Measurements from ENCODE around the gene MIF4GD. TPM values are rescaled to one million over a fixed set of nuclear protein-coding genes. Genes with fewer than 3 reads are reported as not detected.
A peak's percentile ranks its signal among the peaks of the same experiment; 100 is the strongest.

MIF4GD gene
- total and polyA plus RNA-seq, 7 experiments from 2014 or later = 26.9 to 90.0 (median 37.1) TPM

- Histone ChIP-seq H3K36me3 (ENCODE audit: control insufficient read depth in 2 of 3, insufficient read depth in 3 of 3, low read length in 3 of 3) (peaks cover 0 to 32% (median 10%) of the 10 kb centered on the region in 3 experiments), H3K9me3 (ENCODE audit: control insufficient read depth in 2 of 3, low read length in 3 of 3) (no peaks in the 10 kb centered on the region), H3K4me1 (ENCODE audit: control insufficient read depth in 2 of 2, insufficient read depth in 2 of 2, low read length in 2 of 2) (peaks cover 15 to 24% of the 10 kb centered on the region in 2 donors), H3K4me3 (ENCODE audit: low read length) (peak overlapping the region; percentile 95), H3K27ac (ENCODE audit: low read depth, low read length) (peak overlapping the region; percentile 98), H3K27me3 (ENCODE audit: control insufficient read depth in 2 of 2, insufficient read depth in 2 of 2, low read length in 2 of 2) (no peaks in the 10 kb centered on the region)
- POLR2A ChIA-PET = interaction anchor here (0.6 to 7.2 kb wide), 33 partner anchors 8 to 585 kb away, joined by 3 to 132 read pairs (median 4); partner anchors contain the start of genes FDXR, GGA3, GRB2 and LLGL2
- Mint-ChIP-seq H3K36me3 (peaks cover 0 to 15% (median 0%) of the 10 kb centered on the region in 5 donors), H3K9me3 (no peaks in the 10 kb centered on the region), H3K27me3 (no peaks in the 10 kb centered on the region), H3K4me3 (peak overlapping the region; percentile 70 to 88 (median 84)), H3K27ac (peak overlapping the region; percentile 71 to 88 (median 78)), H3K4me1 (peaks cover 5 to 41% (median 33%) of the 10 kb centered on the region in 7 donors)
- CTCF ChIA-PET = interaction anchor here (0.7 to 2.5 kb wide), 10 partner anchors 9 to 479 kb away, joined by 3 to 26 read pairs (median 4); partner anchors contain the start of genes GGA3, GRB2, MRPS7 and SLC25A19
- DNase-seq (peak in 6 of 9 donors; percentile 5 to 83 (median 30)), ATAC-seq (peak; percentile 34)
- intact Hi-C loops (cut with micrococcal nuclease) = loop anchor here (1.0 to 10.0 kb wide), 4 partner anchors 53 to 704 kb away; partner anchors contain the start of genes ACOX1 (in 1 of the 2), CASKIN2 (in 1 of the 2), GRB2 (in 1 of the 2) and TEN1 (in 1 of the 2)
Measured at GRCh38 chr17:75270218-75270965, 639 bp downstream of the MIF4GD start.

- POLR2A ChIA-PET = interaction anchor here (0.7 to 7.2 kb wide), 13 partner anchors 8 to 585 kb away, joined by 3 to 132 read pairs (median 5); partner anchors contain the start of genes FDXR, GGA3, GRB2 and MRPS7
Measured at GRCh38 chr17:75269844-75270217, 1.2 kb downstream of the MIF4GD start.

GRCh38 chr17:75267411-75268232 is 3.4 kb downstream of the MIF4GD start:
- Mint-ChIP-seq H3K36me3 (peaks cover 0 to 11% (median 0%) of the 10 kb centered on the region in 5 donors), H3K4me1 (peaks cover 5 to 31% (median 28%) of the 10 kb centered on the region in 7 donors), H3K27me3 (no peaks in the 10 kb centered on the region), H3K27ac (peak overlapping the region in 5 of 9 donors; percentile 17 to 78 (median 45)), H3K9me3 (no peaks in the 10 kb centered on the region), H3K4me3 (peak overlapping the region in 3 of 10 donors; percentile 6 to 34 (median 12))
- ChIA-PET CTCF (interaction anchor here (0.5 kb wide), 1 partner anchor 22 kb away, joined by 3 read pairs; the partner anchor contains the start of gene SLC25A19), POLR2A (interaction anchor here (2.0 kb wide), 1 partner anchor 22 kb away, joined by 10 read pairs; the partner anchor contains the start of gene SLC25A19)
- H3K9me3 ChIP-seq (ENCODE audit: control insufficient read depth in 2 of 3, low read length in 3 of 3) = no peaks in the 10 kb centered on the region
- H3K4me1 ChIP-seq (ENCODE audit: control insufficient read depth in 2 of 2, insufficient read depth in 2 of 2, low read length in 2 of 2) = peaks cover 18% of the 10 kb centered on the region in 2 donors
- DNase-seq = no peak
- ATAC-seq = no peak
- peaks cover 0 to 50% (median 12%) of the 10 kb centered on the region in 3 experiments for H3K36me3 ChIP-seq (ENCODE audit: control insufficient read depth in 2 of 3, insufficient read depth in 3 of 3, low read length in 3 of 3)
- H3K27me3 ChIP-seq (ENCODE audit: control insufficient read depth in 2 of 2, insufficient read depth in 2 of 2, low read length in 2 of 2) = no peaks in the 10 kb centered on the region
- no peak overlapping the region for H3K27ac ChIP-seq (ENCODE audit: low read depth, low read length)
- H3K4me3 ChIP-seq (ENCODE audit: low read length) = no peak overlapping the region
- intact Hi-C loops (cut with micrococcal nuclease) = loop anchor here (10.0 kb wide), 2 partner anchors 283 to 317 kb away; partner anchors contain the start of genes CDR2L (in 1 of the 2) and MYO15B (in 1 of the 2)

More at GRCh38 chr17:75269844-75270217, 1.2 kb downstream of the MIF4GD start:
- Mint-ChIP-seq H3K4me3 (peak overlapping the region; percentile 70 to 88 (median 84)), H3K4me1 (peaks cover 5 to 41% (median 30%) of the 10 kb centered on the region in 7 donors), H3K27ac (peak overlapping the region; percentile 67 to 88 (median 78)), H3K27me3 (no peaks in the 10 kb centered on the region), H3K36me3 (peaks cover 0 to 12% (median 0%) of the 10 kb centered on the region in 5 donors), H3K9me3 (no peaks in the 10 kb centered on the region)
- peak overlapping the region; percentile 95 for H3K4me3 ChIP-seq (ENCODE audit: low read length)
- no peaks in the 10 kb centered on the region for H3K27me3 ChIP-seq (ENCODE audit: control insufficient read depth in 2 of 2, insufficient read depth in 2 of 2, low read length in 2 of 2)
- peaks cover 0 to 35% (median 12%) of the 10 kb centered on the region in 3 experiments for H3K36me3 ChIP-seq (ENCODE audit: control insufficient read depth in 2 of 3, insufficient read depth in 3 of 3, low read length in 3 of 3)
- H3K4me1 ChIP-seq (ENCODE audit: control insufficient read depth in 2 of 2, insufficient read depth in 2 of 2, low read length in 2 of 2) = peaks cover 15 to 24% of the 10 kb centered on the region in 2 donors
- intact Hi-C loops (cut with micrococcal nuclease) = loop anchor here (1.0 to 10.0 kb wide), 6 partner anchors 53 to 705 kb away; partner anchors contain the start of genes ACOX1 (in 1 of the 2), CASKIN2 (in 1 of the 2), CDR2L (in 1 of the 2) and GRB2 (in 1 of the 2)
- H3K9me3 ChIP-seq (ENCODE audit: control insufficient read depth in 2 of 3, low read length in 3 of 3) = no peaks in the 10 kb centered on the region
- DNase-seq (no peak), ATAC-seq (no peak)
- peak overlapping the region; percentile 98 for H3K27ac ChIP-seq (ENCODE audit: low read depth, low read length)
- CTCF ChIA-PET = interaction anchor here (0.7 to 2.5 kb wide), 4 partner anchors 9 to 156 kb away, joined by 3 to 26 read pairs (median 4); partner anchors contain the start of genes GGA3, GRB2, MRPS7 and SLC25A19

- no peaks in the 10 kb centered on the region for H3K27me3 ChIP-seq (ENCODE audit: control insufficient read depth in 2 of 2, insufficient read depth in 2 of 2, low read length in 2 of 2)
- H3K4me1 ChIP-seq (ENCODE audit: control insufficient read depth in 2 of 2, insufficient read depth in 2 of 2, low read length in 2 of 2) = peaks cover 16 to 20% of the 10 kb centered on the region in 2 donors
- Mint-ChIP-seq H3K27ac (peak overlapping the region in 3 of 9 donors; percentile 8 to 78 (median 45)), H3K4me1 (peaks cover 5 to 34% (median 31%) of the 10 kb centered on the region in 7 donors), H3K36me3 (peaks cover 0 to 13% (median 0%) of the 10 kb centered on the region in 5 donors), H3K27me3 (no peaks in the 10 kb centered on the region), H3K4me3 (peak overlapping the region in 1 of 10 donors; percentile 51), H3K9me3 (no peaks in the 10 kb centered on the region)
- intact Hi-C loops (cut with micrococcal nuclease) = loop anchor here (10.0 kb wide), 2 partner anchors 282 to 318 kb away; partner anchors contain the start of genes CDR2L (in 1 of the 2) and MYO15B (in 1 of the 2)
- H3K27ac ChIP-seq (ENCODE audit: low read depth, low read length) = no peak overlapping the region
- no peak overlapping the region for H3K4me3 ChIP-seq (ENCODE audit: low read length)
- no peak for DNase-seq
- POLR2A ChIA-PET = no interaction called here
- H3K9me3 ChIP-seq (ENCODE audit: control insufficient read depth in 2 of 3, low read length in 3 of 3) = no peaks in the 10 kb centered on the region
- H3K36me3 ChIP-seq (ENCODE audit: control insufficient read depth in 2 of 3, insufficient read depth in 3 of 3, low read length in 3 of 3) = peaks cover 0 to 51% (median 12%) of the 10 kb centered on the region in 3 experiments
- CTCF ChIA-PET = no interaction called here
- no peak for ATAC-seq
Measured at GRCh38 chr17:75267153-75267410, 3.9 kb downstream of the MIF4GD start.

- Histone ChIP-seq H3K4me3 (ENCODE audit: low read length) (no peak overlapping the region), H3K9me3 (ENCODE audit: control insufficient read depth in 2 of 3, low read length in 3 of 3) (no peaks in the 10 kb centered on the region), H3K4me1 (ENCODE audit: control insufficient read depth in 2 of 2, insufficient read depth in 2 of 2, low read length in 2 of 2) (peaks cover 12 to 16% of the 10 kb centered on the region in 2 donors), H3K27me3 (ENCODE audit: control insufficient read depth in 2 of 2, insufficient read depth in 2 of 2, low read length in 2 of 2) (no peaks in the 10 kb centered on the region), H3K36me3 (ENCODE audit: control insufficient read depth in 2 of 3, insufficient read depth in 3 of 3, low read length in 3 of 3) (peaks cover 0 to 56% (median 12%) of the 10 kb centered on the region in 3 experiments), H3K27ac (ENCODE audit: low read depth, low read length) (no peak overlapping the region)
- intact Hi-C loops (cut with micrococcal nuclease) = loop anchor here (10.0 kb wide), 2 partner anchors 282 to 318 kb away; partner anchors contain the start of genes CDR2L (in 1 of the 2) and MYO15B (in 1 of the 2)
- Mint-ChIP-seq H3K27me3 (no peaks in the 10 kb centered on the region), H3K4me1 (peaks cover 5 to 34% (median 29%) of the 10 kb centered on the region in 7 donors), H3K36me3 (peaks cover 0 to 11% (median 0%) of the 10 kb centered on the region in 5 donors), H3K9me3 (no peaks in the 10 kb centered on the region), H3K27ac (peak overlapping the region in 3 of 9 donors; percentile 8 to 78 (median 45)), H3K4me3 (no peak overlapping the region)
- ATAC-seq (no peak), DNase-seq (no peak)
- ChIA-PET CTCF (no interaction called here), POLR2A (no interaction called here)
Measured at GRCh38 chr17:75266316-75267152, 4.5 kb downstream of the MIF4GD start.
